ENCODE data around the gene HOXC13.

Gene HOXC13

DNA sequence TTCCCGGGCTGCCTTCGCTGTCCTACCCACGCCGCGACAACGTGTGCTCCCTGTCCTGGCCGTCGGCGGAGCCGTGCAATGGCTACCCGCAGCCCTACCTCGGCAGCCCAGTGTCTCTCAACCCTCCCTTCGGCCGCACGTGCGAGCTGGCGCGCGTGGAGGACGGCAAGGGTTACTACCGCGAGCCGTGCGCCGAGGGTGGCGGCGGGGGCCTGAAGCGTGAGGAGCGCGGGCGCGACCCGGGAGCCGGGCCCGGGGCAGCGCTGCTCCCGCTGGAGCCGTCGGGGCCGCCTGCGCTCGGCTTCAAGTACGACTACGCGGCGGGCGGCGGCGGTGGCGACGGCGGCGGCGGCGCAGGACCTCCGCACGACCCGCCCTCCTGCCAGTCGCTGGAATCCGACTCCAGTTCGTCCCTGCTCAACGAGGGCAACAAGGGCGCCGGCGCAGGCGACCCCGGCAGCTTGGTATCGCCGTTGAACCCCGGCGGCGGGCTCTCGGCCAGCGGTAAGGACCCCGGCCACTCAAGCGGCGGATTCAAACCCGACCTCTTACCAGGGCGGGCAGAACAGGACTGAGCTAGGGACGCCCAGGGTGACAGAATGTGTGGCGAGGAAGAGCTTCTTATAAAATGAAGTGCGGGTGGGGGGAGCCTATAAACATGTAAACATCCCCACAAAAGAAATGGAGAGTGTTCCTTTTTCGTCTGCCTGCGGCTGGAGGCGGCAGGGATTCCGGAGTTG is 16.6 kb downstream of the HOXC13 start:
- DNase-seq (ENCODE audit: low read depth): no peak

DNA sequence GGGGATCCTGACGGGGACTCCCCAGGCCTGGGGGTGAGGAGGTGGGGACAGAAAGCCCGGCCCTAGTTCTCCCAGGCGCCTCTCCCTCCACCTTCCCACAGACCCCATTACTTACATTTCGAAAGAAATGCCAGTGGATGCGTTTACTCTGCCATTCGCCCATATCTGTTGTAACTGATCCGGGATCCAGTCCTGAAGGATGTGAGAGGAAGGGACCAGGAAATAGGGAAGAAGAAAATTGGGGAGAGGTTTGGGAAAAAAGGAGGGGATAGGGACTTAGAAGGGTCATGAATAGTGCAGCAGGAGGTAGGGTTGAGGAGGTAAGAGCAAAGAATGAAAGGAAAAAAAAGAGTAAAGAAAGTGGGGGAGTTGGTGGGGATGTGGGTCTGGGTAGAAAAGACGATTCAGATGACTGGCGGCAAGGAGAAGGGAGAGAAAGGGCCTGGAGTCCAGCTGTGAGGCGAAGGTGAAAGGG is 17.2 kb downstream of the HOXC13 start:
- no peak for DNase-seq (ENCODE audit: low read depth)

DNA sequence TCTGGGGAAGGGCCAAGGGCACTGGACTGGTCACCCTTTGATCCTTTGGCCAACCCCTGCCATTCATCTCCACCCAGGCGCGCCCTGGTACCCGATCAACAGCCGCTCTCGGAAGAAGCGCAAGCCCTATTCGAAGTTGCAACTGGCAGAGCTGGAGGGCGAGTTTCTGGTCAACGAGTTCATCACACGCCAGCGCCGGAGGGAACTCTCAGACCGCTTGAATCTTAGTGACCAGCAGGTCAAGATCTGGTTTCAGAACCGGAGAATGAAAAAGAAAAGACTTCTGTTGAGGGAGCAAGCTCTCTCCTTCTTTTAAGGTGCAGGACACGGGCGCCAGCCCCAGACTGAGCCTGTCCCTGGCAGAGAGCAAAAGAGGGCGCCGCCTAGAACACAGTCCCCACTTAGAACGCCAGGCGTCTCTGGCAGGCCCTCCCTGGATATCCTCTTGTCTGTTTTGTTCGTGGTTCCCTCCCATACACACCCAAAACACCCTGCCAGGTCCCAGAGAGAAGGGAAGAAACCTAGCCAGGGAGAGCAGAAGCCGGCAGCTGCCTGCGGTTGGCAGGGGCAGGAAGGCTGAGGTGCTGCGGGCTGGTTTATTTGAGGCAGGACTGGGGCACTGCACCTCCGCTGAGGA is 17.7 kb downstream of the HOXC13 start:
- no peak for DNase-seq (ENCODE audit: low read depth)

DNA sequence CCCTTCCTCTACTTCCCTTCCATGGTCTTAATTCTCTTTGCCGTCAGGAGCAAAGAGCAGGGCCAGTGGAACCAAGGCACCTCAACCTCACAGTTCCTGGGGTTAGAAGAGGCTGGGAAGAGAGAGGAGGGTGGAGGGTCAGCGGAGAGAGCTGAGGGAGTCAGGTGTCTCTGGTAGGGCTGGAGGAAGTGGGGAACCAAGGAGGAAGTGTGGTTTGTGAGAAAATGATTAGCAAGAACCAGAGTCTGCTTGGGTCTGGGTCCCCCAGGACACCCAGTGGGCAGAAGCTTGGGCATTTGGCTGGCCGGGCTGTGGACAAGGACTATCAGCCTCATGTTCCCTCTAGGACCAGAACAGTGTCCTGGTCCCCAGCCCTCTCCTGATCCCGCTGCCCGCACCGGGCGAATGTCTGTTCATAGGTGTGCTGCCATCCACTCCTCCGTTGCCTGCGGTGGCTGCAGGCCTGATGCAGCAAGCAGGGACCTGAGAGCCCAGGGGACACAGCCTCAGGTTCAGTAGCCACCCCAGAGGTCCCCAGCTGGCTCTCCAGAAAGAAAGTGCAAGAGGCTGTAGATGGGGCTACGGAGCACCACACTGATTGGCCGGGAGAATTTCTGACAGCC is 18.4 kb downstream of the HOXC13 start:
- DNase-seq (ENCODE audit: low read depth): no peak

DNA sequence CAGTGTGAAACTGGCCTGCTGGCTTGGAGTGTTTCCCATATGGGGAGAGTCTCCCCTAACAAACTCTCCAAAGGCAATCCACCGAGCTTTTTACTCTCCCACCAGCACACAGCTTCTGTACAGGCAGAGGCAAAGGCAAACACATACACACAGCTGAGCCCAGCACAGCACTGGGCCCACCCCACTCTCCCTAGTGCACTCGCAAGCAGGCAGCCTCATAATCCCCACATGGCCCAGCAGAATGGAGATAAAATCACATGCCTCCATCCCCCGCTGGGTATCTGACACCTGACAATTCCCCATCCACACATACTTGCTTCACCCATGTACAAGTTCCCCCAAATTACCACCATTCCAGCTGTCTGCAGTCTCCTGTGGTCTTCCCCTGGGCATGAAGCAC is 19.5 kb downstream of the HOXC13 start:
- DNase-seq (ENCODE audit: low read depth): no peak

DNA sequence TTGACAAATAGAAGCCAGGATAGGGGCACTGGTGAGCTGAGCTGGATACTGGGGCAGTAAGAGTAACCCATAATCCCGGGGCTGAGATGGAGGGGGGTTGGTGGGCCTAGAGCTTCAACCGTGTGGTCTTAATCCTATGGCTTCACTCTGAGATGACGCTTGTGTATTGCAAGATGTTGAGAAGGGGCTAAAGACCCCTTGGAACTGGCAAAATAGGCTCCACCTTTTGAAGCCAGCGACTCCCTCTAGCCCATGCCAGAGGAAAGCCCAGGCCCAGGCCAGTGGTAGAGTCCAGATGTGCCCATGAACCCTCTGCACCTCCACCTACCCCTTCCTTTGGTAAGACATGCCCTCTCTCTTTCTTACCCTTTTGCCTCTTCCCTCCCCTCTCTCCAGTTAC is 20.7 kb downstream of the HOXC13 start:
- DNase-seq (ENCODE audit: low read depth): no peak

DNA sequence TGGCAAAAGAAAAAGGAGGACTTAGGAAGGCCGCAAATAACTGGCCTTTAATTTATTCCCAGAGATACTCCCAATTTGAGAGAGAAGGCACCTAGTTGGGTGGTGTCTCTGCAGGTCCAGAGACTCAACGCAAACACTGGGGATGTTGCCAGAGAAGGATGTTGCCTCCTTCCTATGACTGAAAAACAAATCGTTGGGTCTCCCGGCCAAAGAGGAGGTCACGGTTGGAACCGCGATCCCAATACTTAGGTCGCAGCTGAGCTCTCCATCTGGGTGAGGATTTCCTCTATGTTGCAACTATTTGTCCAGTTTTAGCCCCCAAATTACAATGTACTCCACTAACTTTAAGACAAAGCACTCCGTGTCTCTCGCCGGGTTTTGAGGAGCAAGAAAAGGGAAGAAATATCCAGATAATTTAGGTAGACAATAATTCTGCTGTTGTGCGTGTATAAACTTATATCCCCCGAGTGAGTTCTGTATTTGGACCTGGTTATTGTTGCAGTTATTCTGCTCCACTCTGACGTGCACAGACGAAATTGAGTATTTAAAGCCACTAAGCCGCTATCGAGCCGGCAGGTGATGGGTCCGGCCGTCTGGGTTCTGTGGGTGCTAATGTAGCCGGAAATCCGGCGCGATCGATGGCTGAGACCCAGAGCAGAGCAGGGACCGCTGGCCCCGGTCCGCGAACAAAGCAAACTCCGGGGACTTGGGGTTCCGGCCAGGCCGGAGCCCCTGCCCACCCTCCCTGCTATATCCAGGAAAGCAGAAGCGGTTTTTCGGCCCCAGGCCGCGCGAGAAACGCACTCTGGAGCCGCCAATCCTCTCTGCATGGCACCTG is 21.8 kb downstream of the HOXC13 start:
- DNase-seq (ENCODE audit: low read depth): no peak

DNA sequence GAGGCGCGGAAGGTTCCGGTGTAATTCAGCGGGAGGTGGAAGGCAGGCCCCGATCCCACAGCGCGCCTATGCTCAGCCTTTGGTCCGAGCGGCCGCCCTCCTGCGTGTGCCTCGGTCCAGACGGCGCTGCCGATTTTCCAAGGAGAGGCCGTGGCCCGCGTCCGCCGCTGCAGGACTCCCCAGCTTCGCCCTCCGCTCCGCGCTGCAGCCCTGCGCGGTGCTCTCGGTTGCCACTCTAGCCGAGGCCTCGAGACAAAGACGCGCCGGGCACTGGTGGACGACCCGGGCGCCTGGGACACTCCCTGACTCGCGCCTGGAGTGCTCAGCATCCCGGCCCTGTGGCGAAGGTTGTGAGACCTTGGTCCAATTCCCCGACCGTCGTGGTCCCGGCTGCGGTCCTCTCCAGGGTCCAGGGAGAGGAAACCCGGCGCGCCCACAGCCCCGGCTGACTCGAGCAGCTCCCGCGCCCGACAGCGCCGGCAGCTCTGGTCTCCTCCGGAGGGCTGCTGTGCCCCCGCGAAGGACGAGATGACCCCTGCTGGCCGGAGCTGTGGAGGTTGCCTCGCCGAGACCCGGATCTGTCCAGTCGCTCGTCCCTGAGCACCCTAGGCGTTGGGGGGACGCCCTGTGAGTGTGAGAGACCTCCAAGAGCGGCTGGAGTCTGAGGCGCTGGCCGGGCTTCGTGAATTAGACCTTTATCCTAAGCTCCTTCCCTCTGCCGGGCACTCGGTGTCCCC is 22.6 kb downstream of the HOXC13 start:
- no peak for DNase-seq (ENCODE audit: low read depth)

DNA sequence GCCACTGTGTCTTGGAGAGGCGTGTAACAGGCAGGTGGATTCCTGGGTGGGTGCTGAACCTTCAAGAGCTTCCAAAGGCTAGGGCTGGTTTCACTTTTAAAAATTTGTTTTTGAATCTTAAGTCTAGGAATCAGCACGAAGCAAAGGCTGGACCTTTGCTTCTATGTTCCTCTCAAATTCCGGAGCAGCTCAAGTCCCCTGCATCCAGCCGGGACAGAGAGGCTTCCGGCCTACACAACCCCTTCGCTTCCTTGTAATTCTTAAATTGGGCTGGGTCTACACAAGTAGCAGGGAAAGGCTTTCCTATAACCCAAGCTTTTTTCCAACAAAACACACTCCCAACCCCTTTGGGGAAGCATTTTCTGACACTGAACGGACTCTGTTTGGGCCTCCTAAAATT is 24.4 kb downstream of the HOXC13 start:
- DNase-seq (ENCODE audit: low read depth): no peak

DNA sequence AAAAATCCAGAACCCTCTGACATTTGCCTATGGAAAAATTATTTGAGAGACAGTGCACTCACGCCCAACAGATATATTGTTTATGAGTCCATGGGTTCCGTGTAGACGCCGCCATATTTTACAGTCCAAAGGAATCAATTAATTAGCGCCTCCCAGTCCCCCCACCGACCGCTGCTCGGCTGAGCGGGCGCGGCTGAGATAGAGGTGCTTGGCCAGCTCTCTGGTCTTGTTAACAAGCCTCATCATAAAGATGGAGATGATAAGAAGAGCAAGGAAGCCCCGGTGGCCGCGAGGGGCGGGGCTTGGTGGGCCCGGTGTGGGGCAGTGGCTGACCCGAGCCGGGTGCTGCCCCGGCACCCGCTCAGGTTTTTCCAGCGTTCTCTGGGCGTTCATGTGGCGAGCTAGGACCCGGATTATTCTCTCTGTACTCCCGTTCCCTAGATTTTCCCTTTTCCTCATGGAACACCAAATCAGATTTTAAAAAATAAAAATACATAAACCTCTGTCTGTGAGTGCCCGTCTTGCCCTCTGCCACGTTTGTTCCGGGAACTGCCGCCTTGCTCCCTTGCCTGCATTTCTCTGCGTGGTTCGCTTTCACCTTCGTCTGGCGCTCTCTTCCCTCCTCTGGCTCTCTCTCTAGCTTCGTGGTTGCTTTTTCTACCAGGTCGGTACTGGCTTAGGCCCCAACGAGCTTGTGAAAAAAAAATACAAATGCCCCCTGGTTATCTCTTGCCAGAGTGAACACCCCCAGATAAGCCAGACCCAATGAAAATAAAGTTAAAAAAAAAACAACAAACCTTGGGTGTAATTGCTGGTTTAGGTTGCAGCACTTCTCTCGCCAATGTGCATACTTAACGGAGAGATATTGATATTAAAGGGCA is 25.0 kb downstream of the HOXC13 start:
- no peak for DNase-seq (ENCODE audit: low read depth)

DNA sequence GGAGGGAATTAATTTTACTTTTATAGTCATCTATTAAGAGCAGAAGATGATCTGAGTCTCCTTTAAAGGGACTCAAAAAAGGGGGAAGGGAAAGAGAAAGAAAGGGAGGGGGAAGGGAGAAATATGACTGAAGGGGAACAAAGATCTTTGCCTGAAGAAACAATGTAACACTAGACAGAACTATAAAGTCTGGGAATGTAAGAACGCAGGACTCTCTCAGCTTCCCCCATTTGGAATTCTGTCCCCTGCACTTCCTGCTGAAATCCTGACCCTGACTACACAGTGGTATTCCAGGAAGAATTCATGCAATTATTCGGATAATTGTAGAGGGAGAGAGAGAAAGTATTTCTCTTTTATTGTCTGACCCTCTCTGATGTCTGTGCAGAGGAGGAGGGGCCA is 25.7 kb downstream of the HOXC13 start:
- no peak for DNase-seq (ENCODE audit: low read depth)

DNA sequence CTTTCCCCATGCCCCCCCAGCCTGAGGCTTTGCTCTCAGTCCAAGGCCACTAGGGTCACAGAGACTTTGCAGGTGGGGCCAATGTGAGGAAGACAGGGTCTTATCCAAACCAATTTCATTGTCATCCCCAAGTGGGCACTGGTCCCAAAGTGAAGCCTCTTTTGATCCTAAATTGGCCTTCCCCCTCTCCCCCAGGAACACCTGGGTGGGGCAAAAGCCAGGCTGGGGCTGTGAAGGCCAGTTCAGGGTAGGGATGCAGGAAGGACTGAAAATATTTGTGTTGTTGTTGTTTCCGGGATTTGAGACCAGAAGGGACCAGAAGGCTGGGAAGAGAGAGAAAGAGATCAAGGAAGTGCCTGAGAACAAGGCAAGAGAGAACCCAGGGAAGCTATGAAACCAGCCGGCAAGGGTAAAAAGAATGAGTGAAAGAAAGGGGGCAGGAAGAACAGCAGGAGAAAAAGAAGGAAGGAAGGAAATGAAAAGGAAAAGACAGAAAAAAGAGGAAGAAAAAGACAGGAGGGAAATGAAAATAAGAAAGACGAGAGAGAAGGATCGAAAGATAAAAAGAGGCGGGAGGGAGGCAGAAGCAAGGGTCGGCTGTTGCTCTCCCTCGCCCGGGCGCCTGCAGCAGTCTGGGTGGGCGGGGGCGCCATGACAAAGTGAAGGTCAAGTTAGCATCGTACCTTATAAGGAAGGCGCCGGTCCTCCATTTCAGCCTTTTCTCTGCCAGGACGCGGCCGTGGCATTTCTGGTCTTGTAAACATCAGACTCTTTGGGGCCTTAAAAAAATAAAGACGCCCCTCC is 26.9 kb downstream of the HOXC13 start:
- no peak for DNase-seq (ENCODE audit: low read depth)

DNA sequence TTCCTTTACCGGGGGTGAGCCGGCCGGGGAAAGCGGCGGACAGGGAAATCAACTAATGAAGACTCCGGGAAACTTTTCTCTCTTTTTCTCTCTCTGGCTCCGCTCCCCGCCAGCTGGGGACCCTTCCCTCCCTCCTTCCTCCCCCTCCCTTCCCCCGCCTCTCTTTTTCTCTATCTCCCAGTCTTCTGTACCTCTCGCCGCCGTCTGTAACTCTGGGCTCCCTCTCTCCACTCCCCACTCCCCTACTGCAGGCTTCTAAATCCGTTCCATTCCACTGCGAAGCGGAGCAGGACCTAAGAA is 27.4 kb downstream of the HOXC13 start:
- DNase-seq (ENCODE audit: low read depth): no peak

DNA sequence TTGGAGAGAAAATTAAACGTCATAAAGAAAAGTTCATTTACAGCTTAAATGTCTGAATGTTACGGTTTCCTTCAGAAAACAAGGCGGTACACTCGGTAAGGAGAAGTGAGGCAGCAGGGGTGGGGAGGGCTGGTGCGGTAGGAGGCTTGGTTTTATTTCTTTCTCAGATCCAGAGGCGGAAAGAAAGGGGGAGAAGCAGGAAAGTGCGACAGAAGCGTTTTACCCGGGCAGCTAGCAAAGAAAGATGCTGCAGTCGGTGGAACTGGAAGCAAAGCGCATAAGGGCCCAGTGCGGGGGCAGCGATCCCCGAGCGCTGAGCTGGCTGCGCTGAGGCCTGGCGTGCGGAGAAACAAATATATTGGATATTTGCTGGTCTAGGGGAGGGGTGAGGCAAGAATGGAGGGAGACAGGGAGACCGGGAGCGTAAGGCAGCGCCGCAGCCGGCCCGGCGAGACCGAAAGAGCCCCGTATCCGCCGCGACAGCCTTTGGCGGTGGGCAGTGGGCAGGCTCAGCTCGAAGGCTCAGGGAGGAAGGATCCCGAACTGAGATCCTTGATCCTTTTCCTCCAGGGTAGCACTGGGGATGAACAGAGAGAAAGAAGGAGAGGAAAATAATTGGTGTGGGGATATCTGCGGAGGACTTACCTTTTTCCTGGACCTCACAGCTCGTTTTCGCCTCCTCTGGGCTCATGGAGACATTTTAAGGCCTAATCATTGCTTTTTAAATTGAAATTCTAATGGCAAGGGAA is 27.9 kb downstream of the HOXC13 start:
- DNase-seq (ENCODE audit: low read depth): no peak

DNA sequence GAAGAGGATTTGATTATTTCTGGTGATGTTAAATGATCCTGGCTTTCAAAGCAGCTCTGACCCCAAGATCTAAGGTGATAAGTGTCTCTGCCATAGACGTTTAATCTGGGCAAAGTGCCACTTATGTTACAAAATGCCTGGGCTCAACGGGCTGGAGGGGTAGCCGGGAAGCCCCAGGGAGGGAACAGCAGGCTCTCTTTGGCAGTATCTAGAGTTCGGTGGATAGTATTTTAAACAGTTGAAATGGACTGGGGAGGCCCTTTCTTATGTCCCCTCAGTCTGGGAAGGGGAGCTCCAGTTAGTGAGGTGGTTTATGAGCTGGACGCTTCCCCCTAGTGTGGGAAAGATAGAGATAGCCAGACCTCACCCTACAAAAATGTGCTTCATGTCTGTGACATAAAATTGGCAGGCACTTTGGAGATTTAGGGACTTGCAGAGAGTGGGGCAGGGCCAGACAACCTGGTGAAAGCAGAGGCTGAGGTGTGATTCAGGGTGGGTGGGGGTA is 28.8 kb downstream of the HOXC13 start:
- no peak for DNase-seq (ENCODE audit: low read depth)

DNA sequence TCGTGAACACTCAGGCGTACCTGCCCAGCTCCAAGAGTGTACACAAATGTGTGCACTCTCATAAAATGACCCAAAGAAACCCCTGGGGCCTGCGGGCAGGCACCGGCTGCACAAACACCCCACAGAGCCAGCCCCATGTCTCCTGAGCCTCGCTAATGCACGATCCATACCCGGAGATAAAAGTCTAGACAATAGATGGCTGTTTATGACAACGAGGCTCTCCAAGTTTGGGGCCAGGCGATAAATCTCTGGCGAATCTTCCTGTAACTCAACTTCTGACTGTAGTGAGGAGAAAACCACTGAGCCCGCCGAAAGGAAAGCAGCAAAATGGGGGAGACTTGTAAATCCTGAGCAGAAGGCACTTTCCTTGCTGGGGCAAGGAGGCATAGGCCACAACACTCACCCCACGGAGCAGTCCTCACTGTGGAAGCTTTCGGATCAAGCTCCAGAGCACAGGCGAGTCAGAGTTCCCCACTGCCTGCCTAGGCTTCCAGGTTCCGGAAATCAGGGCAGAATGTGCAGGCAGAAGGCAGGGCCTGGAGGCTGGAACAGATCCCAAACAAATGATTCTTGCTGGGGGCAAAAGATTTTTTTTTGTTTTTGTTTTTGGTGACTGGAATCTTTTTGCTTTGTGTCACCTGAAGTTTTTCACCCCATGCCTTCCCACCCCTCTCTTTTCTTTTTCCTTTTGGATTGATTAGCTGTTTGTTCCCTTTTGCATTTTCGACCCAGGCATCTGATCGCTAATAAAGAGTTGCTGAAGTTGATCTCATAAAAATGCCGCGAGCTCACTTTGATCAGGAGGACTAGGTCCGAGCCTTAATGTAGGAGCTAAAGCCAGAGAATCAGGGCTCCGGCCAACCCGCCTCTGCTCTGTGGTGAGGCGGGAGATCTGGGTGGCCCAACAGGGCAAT is 29.8 kb downstream of the HOXC13 start:
- no peak for DNase-seq (ENCODE audit: low read depth)

DNA sequence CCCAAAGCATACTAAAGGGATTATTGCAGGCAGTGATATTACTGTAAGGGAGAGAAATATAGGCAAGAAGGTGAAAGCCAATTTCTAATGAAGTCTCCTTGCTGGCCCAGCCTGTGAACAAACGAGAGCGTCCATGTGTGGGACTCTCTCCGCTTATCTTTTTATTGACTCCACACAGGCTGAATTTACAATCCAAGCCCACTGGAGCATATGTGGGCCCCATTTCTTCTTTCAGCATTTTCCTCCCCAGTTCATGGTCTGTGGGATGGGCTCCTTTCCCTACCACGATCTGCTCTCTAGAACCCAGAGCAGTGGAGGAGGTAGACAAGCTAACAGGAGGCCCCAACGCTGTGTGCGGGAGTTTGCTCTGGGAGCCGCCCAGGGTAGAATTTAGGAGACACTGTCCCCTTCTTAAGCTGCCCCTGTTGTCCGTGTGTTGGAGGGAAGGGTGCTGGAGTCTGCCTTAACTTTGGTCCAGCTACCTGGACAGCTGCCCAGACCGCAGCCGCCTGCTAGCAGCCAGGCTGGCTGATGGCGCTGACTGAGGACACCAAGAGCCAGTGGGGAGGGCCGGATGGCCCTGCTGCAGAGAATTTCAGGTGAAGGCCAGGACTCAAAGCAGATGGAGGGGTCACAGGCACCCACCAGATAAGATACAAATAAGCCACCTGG is 31.1 kb downstream of the HOXC13 start:
- DNase-seq (ENCODE audit: low read depth): no peak

DNA sequence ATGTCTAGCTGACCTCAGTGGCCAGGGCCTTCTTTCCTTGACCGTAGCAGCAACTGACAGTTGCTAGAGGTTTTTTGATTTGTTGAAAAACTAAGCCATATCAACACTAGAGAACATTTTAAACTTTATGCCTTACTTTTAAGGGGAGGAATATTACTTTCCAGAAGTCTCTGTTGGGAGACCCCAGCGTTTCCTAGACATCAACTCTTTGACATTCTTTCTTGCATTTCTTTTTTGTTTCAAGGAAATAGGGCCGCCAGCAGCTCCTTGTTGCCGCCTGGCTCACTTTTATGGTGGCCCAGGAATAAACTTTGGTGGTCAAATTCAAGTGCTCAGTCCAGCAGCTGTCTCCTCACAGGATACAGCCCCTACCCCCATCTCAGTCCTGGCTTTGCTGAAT is 31.8 kb downstream of the HOXC13 start:
- DNase-seq (ENCODE audit: low read depth): no peak

All from iris pigment epithelial cell (primary cell).